WERI-Rb-1 (cell line): ENCODE measurements around the gene PRKAG2.
A peak's percentile ranks its signal among the peaks of the same experiment; 100 is the strongest.

Experiments
- DNase-seq: peaks from one replicate; pipeline ENCODE4 v3.0.0-alpha.2; 2020
- H3K27ac ChIP-seq: fragments of 250-450 bp; sonication (Bioruptor Pico); 2 replicates; pipeline ENCODE4 v1.5.1; 2020; ENCODE audit warnings: mild to moderate bottlenecking, moderate library complexity
- H3K27me3 ChIP-seq: fragments of 250-450 bp; sonication (Bioruptor Pico); 2 replicates; pipeline ENCODE4 v1.5.1; 2021; ENCODE audit warnings: mild to moderate bottlenecking, low read depth, moderate library complexity; ENCODE audit not compliant: insufficient read depth, severe bottlenecking
- H3K36me3 ChIP-seq: fragments of 250-450 bp; sonication (Bioruptor Pico); 2 replicates; pipeline ENCODE4 v1.5.1; 2020; ENCODE audit warnings: mild to moderate bottlenecking, moderate library complexity
- H3K4me3 ChIP-seq: 2 replicates; pipeline ENCODE4 v1.5.1; 2011; ENCODE audit warnings: low read depth, mild to moderate bottlenecking, control low read depth, low read length
- H3K9me3 ChIP-seq: fragments of 250-450 bp; sonication (Bioruptor Pico); 2 replicates; pipeline ENCODE4 v1.5.1; 2021; ENCODE audit warnings: mild to moderate bottlenecking, moderate library complexity; ENCODE audit not compliant: severe bottlenecking
- TF ChIP-seq, protein P1 (sequence below): IDR thresholded peaks from 2 replicates; pipeline ENCODE4 v1.5.1; 2011; ENCODE audit warnings: low read depth, mild to moderate bottlenecking, control low read depth, inconsistent platforms, low read length

Gene PRKAG2

DNA sequence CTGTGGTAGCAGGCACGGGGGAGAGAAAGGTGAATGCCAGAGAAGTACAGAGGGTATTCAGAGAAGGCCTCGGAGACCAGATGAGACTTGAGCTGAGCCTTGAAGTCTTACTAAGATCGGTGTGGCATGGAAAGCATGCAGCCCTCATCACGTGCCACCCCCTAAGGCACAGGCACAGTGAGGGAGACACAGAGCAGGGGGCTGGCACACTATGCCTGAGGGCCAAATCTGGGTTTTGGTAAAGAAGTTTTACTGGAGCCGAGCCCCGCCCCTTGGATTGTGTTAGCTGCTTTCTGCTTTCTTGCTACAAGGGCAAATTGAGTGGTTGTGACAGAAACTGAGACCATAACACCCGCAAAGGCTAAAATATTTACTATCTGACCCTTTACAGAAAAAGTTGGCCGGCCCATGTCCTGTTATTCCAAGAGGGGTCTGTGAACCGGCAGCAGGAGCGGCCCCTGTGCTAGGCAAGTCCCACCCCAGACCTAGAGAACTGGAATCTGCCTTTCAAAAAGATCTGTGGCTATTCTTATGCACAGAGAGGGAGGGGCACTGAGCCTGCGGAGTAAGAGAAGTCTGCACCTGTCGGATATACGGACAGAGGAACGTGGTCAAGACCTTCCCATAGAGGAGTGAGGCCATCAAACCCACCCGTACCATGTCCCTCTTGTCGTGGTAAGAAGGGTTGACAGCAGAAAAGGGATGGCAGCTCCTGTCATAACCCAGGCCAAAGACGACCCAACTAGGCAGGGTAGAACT is 247.9 kb downstream of the PRKAG2 start:
- DNase-seq, result no peak
- peaks cover 5% of the 10 kb centered on the region for H3K9me3 ChIP-seq
- TF ChIP-seq, protein P1, sequence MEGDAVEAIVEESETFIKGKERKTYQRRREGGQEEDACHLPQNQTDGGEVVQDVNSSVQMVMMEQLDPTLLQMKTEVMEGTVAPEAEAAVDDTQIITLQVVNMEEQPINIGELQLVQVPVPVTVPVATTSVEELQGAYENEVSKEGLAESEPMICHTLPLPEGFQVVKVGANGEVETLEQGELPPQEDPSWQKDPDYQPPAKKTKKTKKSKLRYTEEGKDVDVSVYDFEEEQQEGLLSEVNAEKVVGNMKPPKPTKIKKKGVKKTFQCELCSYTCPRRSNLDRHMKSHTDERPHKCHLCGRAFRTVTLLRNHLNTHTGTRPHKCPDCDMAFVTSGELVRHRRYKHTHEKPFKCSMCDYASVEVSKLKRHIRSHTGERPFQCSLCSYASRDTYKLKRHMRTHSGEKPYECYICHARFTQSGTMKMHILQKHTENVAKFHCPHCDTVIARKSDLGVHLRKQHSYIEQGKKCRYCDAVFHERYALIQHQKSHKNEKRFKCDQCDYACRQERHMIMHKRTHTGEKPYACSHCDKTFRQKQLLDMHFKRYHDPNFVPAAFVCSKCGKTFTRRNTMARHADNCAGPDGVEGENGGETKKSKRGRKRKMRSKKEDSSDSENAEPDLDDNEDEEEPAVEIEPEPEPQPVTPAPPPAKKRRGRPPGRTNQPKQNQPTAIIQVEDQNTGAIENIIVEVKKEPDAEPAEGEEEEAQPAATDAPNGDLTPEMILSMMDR, result no peak
- no peaks in the 10 kb centered on the region for H3K27me3 ChIP-seq
- H3K27ac ChIP-seq, result no peak overlapping the region
- H3K36me3 ChIP-seq, result no peaks in the 10 kb centered on the region
- H3K4me3 ChIP-seq, result no peak overlapping the region

DNA sequence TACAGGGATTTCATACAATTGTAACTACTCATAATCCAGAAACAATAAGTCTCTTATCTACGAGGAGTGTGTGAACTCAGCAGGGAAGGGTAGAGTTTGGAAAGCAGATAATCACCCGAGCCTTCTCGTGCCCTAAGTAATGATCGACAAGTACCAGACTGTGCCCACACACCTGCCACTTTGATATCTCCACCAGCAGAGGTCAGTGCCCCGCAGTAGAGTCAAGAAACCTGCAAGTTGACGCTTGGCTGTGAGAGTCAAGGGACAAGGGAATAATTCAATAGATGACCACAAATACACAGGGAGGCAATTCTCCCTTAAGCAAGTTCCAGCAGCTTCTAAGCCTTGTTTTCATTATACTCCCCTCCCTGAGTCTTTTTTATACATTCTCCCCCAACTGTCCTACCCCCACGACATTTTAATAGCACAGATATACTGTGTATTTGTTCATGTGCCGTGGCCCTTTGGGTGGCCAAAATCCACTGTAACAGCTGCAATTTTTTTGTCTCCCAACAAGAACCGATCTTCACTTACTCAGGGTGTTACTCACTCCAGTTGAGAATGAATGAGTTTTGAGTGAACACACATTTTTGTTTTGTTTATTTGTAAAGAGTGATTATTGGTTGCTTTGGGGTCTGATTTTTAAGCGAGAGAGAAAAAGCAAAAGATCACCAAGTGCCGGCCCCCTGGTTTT is 250.3 kb downstream of the PRKAG2 start:
- Histone ChIP-seq H3K4me3 (no peak overlapping the region), H3K27ac (no peak overlapping the region), H3K9me3 (no peaks in the 10 kb centered on the region), H3K27me3 (no peaks in the 10 kb centered on the region), H3K36me3 (no peaks in the 10 kb centered on the region)
- TF ChIP-seq, protein P1, result peak; percentile 71
- peak; percentile 60 for DNase-seq

DNA sequence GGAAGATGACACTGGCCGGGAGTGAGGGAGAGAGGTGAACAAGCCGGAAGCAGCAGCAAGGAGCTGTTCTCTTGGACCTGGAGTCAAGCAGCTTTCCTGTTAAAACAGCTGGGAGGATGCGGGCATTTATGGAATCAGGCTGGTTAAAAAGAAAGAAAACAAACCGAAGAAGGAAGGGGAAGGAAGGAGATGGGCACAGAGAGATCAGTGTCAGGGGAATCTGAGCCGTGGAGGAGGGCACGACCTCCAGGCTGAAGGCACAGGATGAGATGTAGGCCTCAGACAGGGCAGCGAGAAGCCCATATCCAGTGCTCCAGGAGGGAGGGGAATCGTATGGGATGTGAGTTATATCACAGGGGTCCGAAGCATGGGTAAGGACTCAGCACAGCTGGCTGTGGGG is 251.3 kb downstream of the PRKAG2 start:
- no peak for DNase-seq
- no peaks in the 10 kb centered on the region for H3K9me3 ChIP-seq
- TF ChIP-seq, protein P1, result no peak
- no peak overlapping the region for H3K4me3 ChIP-seq
- no peaks in the 10 kb centered on the region for H3K36me3 ChIP-seq
- H3K27ac ChIP-seq, result no peak overlapping the region
- H3K27me3 ChIP-seq, result no peaks in the 10 kb centered on the region

DNA sequence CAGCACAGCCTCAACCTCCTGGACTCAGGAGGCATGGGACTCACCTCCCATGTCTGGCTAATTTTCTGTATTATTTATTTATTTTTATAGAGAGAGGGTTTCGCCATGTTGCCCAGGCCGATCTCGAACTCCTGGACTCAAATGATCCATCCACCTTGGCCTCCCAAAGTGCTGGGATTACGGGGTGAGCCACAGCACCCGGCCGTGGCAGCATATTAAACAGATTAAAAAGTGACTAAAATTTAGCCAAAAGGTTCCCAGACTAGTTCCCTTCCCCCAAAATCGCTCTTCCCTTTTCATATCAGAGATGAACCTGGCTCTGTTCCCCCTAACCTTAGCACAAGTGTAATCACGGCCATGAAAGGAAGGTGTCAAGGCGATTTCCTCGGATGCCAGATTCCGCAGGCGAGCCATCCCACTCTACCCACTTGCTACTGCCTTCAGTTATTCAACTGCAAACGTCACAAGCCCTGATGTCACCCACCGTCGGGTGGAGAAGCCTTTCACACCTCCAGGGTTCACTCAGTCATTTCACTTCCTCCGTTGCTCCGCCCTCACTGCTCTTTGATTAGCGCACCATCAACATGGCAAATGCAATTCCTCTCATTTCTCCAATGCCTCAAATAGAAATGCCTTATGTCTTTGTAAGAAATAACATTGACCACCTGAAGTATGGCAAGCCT is 252.5 kb downstream of the PRKAG2 start:
- H3K4me3 ChIP-seq, result no peak overlapping the region
- no peaks in the 10 kb centered on the region for H3K27me3 ChIP-seq
- DNase-seq, result no peak
- no peaks in the 10 kb centered on the region for H3K9me3 ChIP-seq
- TF ChIP-seq, protein P1, result no peak
- no peak overlapping the region for H3K27ac ChIP-seq
- H3K36me3 ChIP-seq, result no peaks in the 10 kb centered on the region

DNA sequence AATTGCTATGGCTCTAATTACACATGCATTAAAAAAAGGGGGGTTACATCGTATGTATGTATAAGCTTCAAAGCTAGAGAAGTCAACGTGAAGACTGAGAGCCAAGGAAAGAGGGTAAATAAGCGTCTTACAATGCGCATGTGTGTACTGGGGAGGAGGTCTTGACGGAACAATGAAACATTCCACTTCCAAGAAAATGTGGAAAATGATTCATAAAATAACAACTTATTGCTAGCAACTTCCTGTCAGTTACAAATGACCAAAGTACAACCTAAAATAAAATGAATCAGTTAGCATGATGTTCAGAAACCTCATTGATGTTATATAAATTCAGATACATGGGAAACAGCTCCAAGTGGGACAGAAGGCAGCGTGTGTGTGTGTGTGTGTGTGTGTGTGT is 253.1 kb downstream of the PRKAG2 start:
- no peaks in the 10 kb centered on the region for H3K27me3 ChIP-seq

More for the DNA sequence above, 253.1 kb downstream of the PRKAG2 start:
- no peaks in the 10 kb centered on the region for H3K36me3 ChIP-seq
- no peak for DNase-seq
- no peak overlapping the region for H3K4me3 ChIP-seq
- H3K9me3 ChIP-seq, result no peaks in the 10 kb centered on the region
- H3K27ac ChIP-seq, result no peak overlapping the region
- TF ChIP-seq, protein P1, result no peak
